Activated CD4-positive, alpha-beta memory T cell treated with anti-CD3 and anti-CD28 coated beads, Interleukin-2, amount 10 ng/mL, durations not matched to agents 7 days and 5 days (primary cell): ENCODE measurements around the gene LILRB4. TPM values are rescaled to one million over a fixed set of nuclear protein-coding genes. Genes with fewer than 3 reads are reported as not detected.
"Not testable (repeated sequence)": the region's sequence is repeated elsewhere in the genome, so short reads cannot be mapped to it uniquely, and the experiment has no call there.

Experiments used
- CTCF ChIA-PET: fragments of 350-600 bp; sonication (Branson Sonifier 250); formaldehyde crosslinking; loops from one replicate; lab custom pipeline; 2021; ENCODE audit warnings: antibody characterized with exemption, inconsistent platforms; lab: Charles Lee
- POLR2A ChIA-PET: fragments of 350-600 bp; sonication (Branson Sonifier 250); formaldehyde crosslinking; loops from one replicate; lab custom pipeline; 2021; ENCODE audit warnings: antibody characterized with exemption; lab: Charles Lee
- DNase-seq: peaks from one replicate; pipeline ENCODE4 v3.0.0-alpha.2; 2020
- H3K27ac Mint-ChIP-seq: one replicate; pipeline ENCODE4 v1.8.0; 2021; ENCODE audit warnings: mild to moderate bottlenecking, mixed read lengths
- H3K27me3 Mint-ChIP-seq: one replicate; pipeline ENCODE4 v1.8.0; 2021; ENCODE audit warnings: mixed read lengths
- H3K36me3 Mint-ChIP-seq: one replicate; pipeline ENCODE4 v1.8.0; 2021; ENCODE audit warnings: low read depth, mixed read lengths
- H3K4me1 Mint-ChIP-seq: one replicate; pipeline ENCODE4 v1.8.0; 2021; ENCODE audit warnings: mixed read lengths
- H3K4me3 Mint-ChIP-seq: one replicate; pipeline ENCODE4 v1.8.0; 2021; ENCODE audit warnings: mild to moderate bottlenecking, mixed read lengths
- H3K9me3 Mint-ChIP-seq: one replicate; pipeline ENCODE4 v1.8.0; 2021; ENCODE audit warnings: mixed read lengths
- total RNA-seq, 2 experiments: library from RNA; stranded (reverse); gene quantifications; one replicate each; pipeline ENCODE4 v1.2.3, GENCODE V29; 2021

Gene LILRB4
- total RNA-seq, 2 experiments from 2014 or later, result not detected

DNA sequence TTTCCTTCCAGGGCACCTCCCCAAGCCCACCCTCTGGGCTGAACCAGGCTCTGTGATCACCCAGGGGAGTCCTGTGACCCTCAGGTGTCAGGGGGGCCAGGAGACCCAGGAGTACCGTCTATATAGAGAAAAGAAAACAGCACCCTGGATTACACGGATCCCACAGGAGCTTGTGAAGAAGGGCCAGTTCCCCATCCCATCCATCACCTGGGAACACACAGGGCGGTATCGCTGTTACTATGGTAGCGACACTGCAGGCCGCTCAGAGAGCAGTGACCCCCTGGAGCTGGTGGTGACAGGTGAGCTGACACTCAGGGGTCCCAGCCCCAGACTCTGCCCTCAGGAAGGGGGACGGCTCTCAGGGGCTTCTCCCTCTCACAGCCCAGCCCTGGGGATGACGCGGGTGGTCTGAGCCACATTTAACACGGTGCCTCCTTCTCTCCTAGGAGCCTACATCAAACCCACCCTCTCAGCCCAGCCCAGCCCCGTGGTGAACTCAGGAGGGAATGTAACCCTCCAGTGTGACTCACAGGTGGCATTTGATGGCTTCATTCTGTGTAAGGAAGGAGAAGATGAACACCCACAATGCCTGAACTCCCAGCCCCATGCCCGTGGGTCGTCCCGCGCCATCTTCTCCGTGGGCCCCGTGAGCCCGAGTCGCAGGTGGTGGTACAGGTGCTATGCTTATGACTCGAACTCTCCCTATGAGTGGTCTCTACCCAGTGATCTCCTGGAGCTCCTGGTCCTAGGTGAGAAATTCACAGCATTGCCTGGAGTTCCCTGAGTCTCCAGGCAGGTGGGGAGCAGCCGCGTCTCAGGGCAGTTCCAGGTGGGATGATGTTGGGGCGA lies 31.1 kb upstream of the LILRB4 start:
- H3K9me3 Mint-ChIP-seq, H3K36me3 Mint-ChIP-seq, H3K4me3 Mint-ChIP-seq, H3K4me1 Mint-ChIP-seq, POLR2A ChIA-PET, CTCF ChIA-PET, H3K27ac Mint-ChIP-seq, DNase-seq: not testable (repeated sequence)
- H3K27me3 Mint-ChIP-seq, result peaks cover 17% of the 10 kb centered on the region

GRCh38 chr19:54632517-54632916 lies 30.3 kb upstream of the LILRB4 start:
- peaks cover 15% of the 10 kb centered on the region for H3K27me3 Mint-ChIP-seq
- CTCF ChIA-PET, POLR2A ChIA-PET, H3K4me1 Mint-ChIP-seq, H3K36me3 Mint-ChIP-seq, H3K9me3 Mint-ChIP-seq, DNase-seq, H3K4me3 Mint-ChIP-seq, H3K27ac Mint-ChIP-seq: not testable (repeated sequence)

DNA sequence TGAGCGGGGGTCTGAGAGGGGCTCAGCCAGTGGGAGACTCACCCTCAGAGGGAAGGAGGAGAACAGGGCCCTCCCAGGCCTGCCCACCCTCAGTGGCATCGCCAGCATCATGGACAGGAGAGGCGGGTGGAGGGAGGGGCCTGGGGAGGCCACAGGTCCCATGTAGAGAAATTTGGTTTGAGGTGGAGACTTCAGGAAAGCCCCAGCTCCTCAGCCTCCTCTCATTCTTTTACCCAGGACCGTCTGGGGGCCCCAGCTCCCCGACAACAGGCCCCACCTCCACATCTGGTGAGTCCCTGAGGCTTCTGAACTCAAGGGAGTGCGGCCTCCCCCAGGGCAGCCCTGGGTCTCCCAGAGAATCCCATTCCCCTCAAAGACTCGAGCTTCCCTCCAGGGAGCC lies 29.4 kb upstream of the LILRB4 start:
- POLR2A ChIA-PET, result no interaction called here
- Mint-ChIP-seq H3K27ac (no peak overlapping the region), H3K4me1 (peaks cover 2% of the 10 kb centered on the region), H3K27me3 (peaks cover 15% of the 10 kb centered on the region), H3K9me3 (no peaks in the 10 kb centered on the region), H3K36me3 (no peaks in the 10 kb centered on the region), H3K4me3 (no peak overlapping the region)
- CTCF ChIA-PET, result interaction anchor here (0.6 kb wide), 1 partner anchor 42 kb away, joined by 3 read pairs; no protein-coding TSS in a partner anchor
- DNase-seq, result no peak

DNA sequence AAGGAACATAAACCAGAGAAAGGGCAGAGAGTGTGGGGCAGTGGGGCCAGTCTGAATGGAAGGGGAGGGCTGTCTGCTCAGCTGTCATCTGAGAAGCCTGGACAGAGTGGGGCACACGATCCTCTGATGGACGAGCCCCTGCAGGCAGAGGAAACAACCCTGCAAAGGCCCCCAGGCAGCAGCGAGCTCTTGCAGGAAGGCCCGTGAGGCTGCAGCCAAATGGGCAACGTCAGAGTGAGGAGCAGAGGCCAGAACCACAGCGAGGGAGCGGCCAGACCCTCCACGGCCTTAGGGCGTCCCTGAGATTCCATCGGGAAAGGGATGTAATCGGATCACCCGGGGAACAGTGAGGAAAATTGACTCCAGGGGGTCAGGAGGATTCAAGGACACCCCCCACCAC lies 26.7 kb upstream of the LILRB4 start:
- CTCF ChIA-PET, H3K27ac Mint-ChIP-seq, H3K36me3 Mint-ChIP-seq, H3K9me3 Mint-ChIP-seq, H3K27me3 Mint-ChIP-seq, POLR2A ChIA-PET, H3K4me3 Mint-ChIP-seq, H3K4me1 Mint-ChIP-seq, DNase-seq: not testable (repeated sequence)

DNA sequence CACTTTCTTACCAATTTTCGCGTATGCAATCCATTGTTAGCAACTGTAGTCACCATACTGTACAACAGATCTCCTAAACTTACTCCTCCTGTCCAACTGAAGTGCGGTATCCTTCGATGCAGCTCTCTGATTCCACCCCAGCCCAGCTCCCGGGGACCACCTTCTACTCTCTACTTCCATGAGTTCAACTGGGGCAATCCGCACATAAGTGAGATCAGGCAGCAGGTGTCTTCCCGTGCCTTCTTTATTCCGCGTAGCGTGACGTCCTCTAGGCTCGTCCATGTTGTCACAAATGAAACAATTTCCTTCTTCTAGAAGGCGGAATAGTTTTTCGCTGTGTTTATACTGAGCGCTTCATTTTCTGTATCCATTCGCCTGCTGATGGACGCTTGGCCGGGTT lies 24.1 kb upstream of the LILRB4 start:
- Mint-ChIP-seq H3K27ac (no peak overlapping the region), H3K9me3 (no peaks in the 10 kb centered on the region), H3K4me1 (no peaks in the 10 kb centered on the region), H3K27me3 (peaks cover 12% of the 10 kb centered on the region), H3K4me3 (no peak overlapping the region), H3K36me3 (no peaks in the 10 kb centered on the region)
- POLR2A ChIA-PET, result no interaction called here
- CTCF ChIA-PET, result interaction anchor here (0.9 to 1.3 kb wide), 3 partner anchors 36 to 157 kb away, joined by 3 to 5 read pairs (median 3); no protein-coding TSS in a partner anchor
- no peak for DNase-seq

- H3K9me3 Mint-ChIP-seq, H3K27ac Mint-ChIP-seq, H3K4me1 Mint-ChIP-seq, DNase-seq, H3K4me3 Mint-ChIP-seq, H3K36me3 Mint-ChIP-seq, CTCF ChIA-PET, POLR2A ChIA-PET: not testable (repeated sequence)
- H3K27me3 Mint-ChIP-seq, result peaks cover 14% of the 10 kb centered on the region
Measured at GRCh38 chr19:54642953-54643352, 19.8 kb upstream of the LILRB4 start.

DNA sequence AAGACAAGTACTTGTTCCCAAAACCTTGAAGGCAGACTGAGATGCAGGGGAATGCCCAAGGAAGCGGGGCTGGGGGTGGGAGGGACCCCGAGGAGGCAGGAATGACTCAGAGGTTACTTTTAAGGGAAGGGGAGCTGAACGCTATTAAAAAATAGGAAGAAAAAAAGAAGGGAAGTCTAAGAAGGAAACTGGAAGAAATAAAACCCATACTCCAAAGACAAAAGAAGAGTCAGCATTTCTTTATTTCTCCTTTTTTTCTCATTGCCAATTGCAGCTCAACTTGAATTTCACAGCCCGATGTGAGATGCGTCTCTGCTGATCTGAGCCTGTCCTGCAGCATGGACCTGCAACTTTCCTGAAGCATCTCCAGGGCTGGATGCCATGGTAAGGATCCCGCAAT lies 19.2 kb upstream of the LILRB4 start:
- H3K4me3 Mint-ChIP-seq, H3K4me1 Mint-ChIP-seq, H3K27ac Mint-ChIP-seq, DNase-seq, H3K9me3 Mint-ChIP-seq, POLR2A ChIA-PET, CTCF ChIA-PET, H3K36me3 Mint-ChIP-seq: not testable (repeated sequence)
- H3K27me3 Mint-ChIP-seq, result peaks cover 20% of the 10 kb centered on the region

GRCh38 chr19:54644056-54644455 lies 18.7 kb upstream of the LILRB4 start:
- no peak for DNase-seq
- POLR2A ChIA-PET, result no interaction called here
- no peak overlapping the region for H3K27ac Mint-ChIP-seq
- H3K4me1 Mint-ChIP-seq, result no peaks in the 10 kb centered on the region
- H3K4me3 Mint-ChIP-seq, result no peak overlapping the region
- no peaks in the 10 kb centered on the region for H3K9me3 Mint-ChIP-seq
- peaks cover 20% of the 10 kb centered on the region for H3K27me3 Mint-ChIP-seq
- CTCF ChIA-PET, result no interaction called here
- no peaks in the 10 kb centered on the region for H3K36me3 Mint-ChIP-seq

GRCh38 chr19:54646331-54646841 lies 16.4 kb upstream of the LILRB4 start:
- peaks cover 11% of the 10 kb centered on the region for H3K27me3 Mint-ChIP-seq
- no peaks in the 10 kb centered on the region for H3K4me1 Mint-ChIP-seq
- H3K9me3 Mint-ChIP-seq, result no peaks in the 10 kb centered on the region
- CTCF ChIA-PET, result interaction anchor here (0.7 kb wide), 1 partner anchor 177 kb away, joined by 3 read pairs; no protein-coding TSS in a partner anchor
- H3K36me3 Mint-ChIP-seq, result no peaks in the 10 kb centered on the region
- POLR2A ChIA-PET, result no interaction called here
- no peak overlapping the region for H3K27ac Mint-ChIP-seq
- no peak overlapping the region for H3K4me3 Mint-ChIP-seq
- DNase-seq, result no peak

DNA sequence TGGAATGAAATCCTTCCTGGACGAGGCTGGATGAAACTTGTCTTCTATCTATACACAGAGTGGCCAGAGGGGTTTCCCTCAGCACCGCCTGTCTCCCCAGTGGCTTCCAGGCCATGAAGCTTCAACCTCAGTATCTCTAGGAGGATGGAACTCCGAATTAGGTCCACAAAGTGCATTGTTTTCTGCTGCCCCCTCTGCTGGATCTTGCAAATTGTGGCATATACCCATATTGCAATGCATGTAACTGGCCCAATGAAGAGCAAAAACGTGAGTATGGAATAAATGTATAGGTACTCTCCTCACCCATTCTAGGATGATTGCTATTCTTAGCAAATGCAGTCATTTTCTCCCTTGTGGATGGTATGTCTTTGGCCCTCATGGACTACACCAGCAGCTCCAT lies 14.7 kb upstream of the LILRB4 start:
- DNase-seq, result no peak
- H3K9me3 Mint-ChIP-seq, result no peaks in the 10 kb centered on the region
- ChIA-PET POLR2A (no interaction called here), CTCF (interaction anchor here (3.1 kb wide), 1 partner anchor 26 kb away, joined by 12 read pairs; no protein-coding TSS in a partner anchor)
- no peaks in the 10 kb centered on the region for H3K36me3 Mint-ChIP-seq
- H3K27me3 Mint-ChIP-seq, result peaks cover 12% of the 10 kb centered on the region
- H3K27ac Mint-ChIP-seq, result no peak overlapping the region
- H3K4me3 Mint-ChIP-seq, result no peak overlapping the region
- H3K4me1 Mint-ChIP-seq, result no peaks in the 10 kb centered on the region

DNA sequence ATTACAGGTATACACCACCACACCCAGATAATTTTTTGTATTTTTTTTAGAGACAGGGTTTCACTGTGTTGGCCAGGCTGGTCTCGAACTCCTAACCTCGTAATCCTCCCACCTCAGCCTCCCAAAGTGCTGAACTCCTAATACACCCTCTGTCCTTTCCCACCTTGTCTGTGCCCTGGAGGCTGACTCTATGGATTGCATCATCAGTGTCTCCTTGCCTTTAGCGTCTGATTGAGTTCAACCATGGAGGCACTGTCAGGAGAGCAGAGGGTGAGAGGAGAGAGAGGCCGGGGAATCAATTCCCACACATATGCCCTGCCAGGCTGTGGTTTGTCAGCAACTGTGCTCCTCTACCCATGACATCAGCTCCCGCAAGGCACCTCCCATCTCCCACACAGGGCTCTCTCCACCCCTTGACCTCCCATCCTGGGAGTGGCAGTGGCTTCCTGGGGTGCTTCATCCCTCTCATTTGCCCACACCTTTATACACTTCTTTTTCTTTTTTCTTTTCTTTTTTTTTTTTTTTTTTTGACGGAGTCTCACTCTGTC lies 12.6 kb upstream of the LILRB4 start:
- CTCF ChIA-PET, result interaction anchor here (0.6 to 3.1 kb wide), 2 partner anchors 24 to 288 kb away, joined by 4 to 12 read pairs; no protein-coding TSS in a partner anchor
- Mint-ChIP-seq H3K4me3 (no peak overlapping the region), H3K9me3 (no peaks in the 10 kb centered on the region), H3K27me3 (peaks cover 13% of the 10 kb centered on the region), H3K4me1 (no peaks in the 10 kb centered on the region), H3K27ac (no peak overlapping the region), H3K36me3 (no peaks in the 10 kb centered on the region)
- DNase-seq, result no peak
- POLR2A ChIA-PET, result no interaction called here

GRCh38 chr19:54653181-54653809 lies 9.5 kb upstream of the LILRB4 start:
- Mint-ChIP-seq H3K4me3 (no peak overlapping the region), H3K9me3 (no peaks in the 10 kb centered on the region), H3K4me1 (no peaks in the 10 kb centered on the region), H3K27ac (no peak overlapping the region), H3K27me3 (peaks cover 9% of the 10 kb centered on the region), H3K36me3 (no peaks in the 10 kb centered on the region)
- ChIA-PET CTCF (interaction anchor here (1.1 to 3.1 kb wide), 7 partner anchors 11 to 180 kb away, joined by 3 to 32 read pairs (median 4); partner anchors contain the start of gene CDC42EP5), POLR2A (no interaction called here)
- no peak for DNase-seq
